NK-92 treated with Interleukin-12 subunit alpha and Interleukin-12 subunit beta, amount 100 ng/mL, for 24 hours (cell line): ENCODE results near the gene MYO1B.

Experiments used
- DNase-seq: peaks from one replicate; lab custom pipeline; 2025; lab: John Stamatoyannopoulos, UW

The MYO1B gene

GRCh38 chr2:191298306-191298705, 53.1 kb downstream of the MYO1B start:
- no peak for DNase-seq

- no peak for DNase-seq
These were observed 53.8 kb downstream of the MYO1B start for GRCh38 chr2:191299010-191299409.

- DNase-seq, result no peak
These were observed 54.7 kb downstream of the MYO1B start for GRCh38 chr2:191299866-191300265.

- no peak for DNase-seq
These were observed 56.8 kb downstream of the MYO1B start for GRCh38 chr2:191301971-191302370.

- DNase-seq, result no peak
These were observed 57.4 kb downstream of the MYO1B start for GRCh38 chr2:191302459-191303139.

GRCh38 chr2:191303140-191304005, 58.2 kb downstream of the MYO1B start:
- DNase-seq, result no peak

GRCh38 chr2:191304939-191305875, 60.0 kb downstream of the MYO1B start:
- no peak for DNase-seq

- DNase-seq, result no peak
These were observed 62.8 kb downstream of the MYO1B start for GRCh38 chr2:191308026-191308425.

GRCh38 chr2:191311156-191311555, 66.0 kb downstream of the MYO1B start:
- DNase-seq, result no peak

- no peak for DNase-seq
These were observed 66.4 kb downstream of the MYO1B start for GRCh38 chr2:191311627-191312026.

- no peak for DNase-seq
These were observed 67.0 kb downstream of the MYO1B start for GRCh38 chr2:191312163-191312562.

- no peak for DNase-seq
These were observed 67.5 kb downstream of the MYO1B start for GRCh38 chr2:191312662-191313061.

- DNase-seq, result no peak
These were observed 69.6 kb downstream of the MYO1B start for GRCh38 chr2:191314697-191315364.

GRCh38 chr2:191315365-191315752, 70.2 kb downstream of the MYO1B start:
- DNase-seq, result no peak

- no peak for DNase-seq
These were observed 71.2 kb downstream of the MYO1B start for GRCh38 chr2:191316246-191316994.

- no peak for DNase-seq
These were observed 73.0 kb downstream of the MYO1B start for GRCh38 chr2:191318037-191318728.

- no peak for DNase-seq
These were observed 73.5 kb downstream of the MYO1B start for GRCh38 chr2:191318729-191319078.

GRCh38 chr2:191319186-191319585, 74.0 kb downstream of the MYO1B start:
- no peak for DNase-seq

- DNase-seq, result no peak
These were observed 75.7 kb downstream of the MYO1B start for GRCh38 chr2:191320881-191321280.

- DNase-seq, result no peak
These were observed 76.9 kb downstream of the MYO1B start for GRCh38 chr2:191321861-191322662.
